Cerebellar nuclear complex (tissue), 1 donor: ENCODE measurements around the gene LPAR3.
A peak's percentile ranks its signal among the peaks of the same experiment; 100 is the strongest.

Experiments
- DNase-seq, 2 experiments: peaks; one replicate each; lab custom pipeline; 2025; lab: John Stamatoyannopoulos, UW

LPAR3 gene

GRCh38 chr1:84827976-84828375 is 65.0 kb downstream of the LPAR3 start:
- no peak for DNase-seq

DNA sequence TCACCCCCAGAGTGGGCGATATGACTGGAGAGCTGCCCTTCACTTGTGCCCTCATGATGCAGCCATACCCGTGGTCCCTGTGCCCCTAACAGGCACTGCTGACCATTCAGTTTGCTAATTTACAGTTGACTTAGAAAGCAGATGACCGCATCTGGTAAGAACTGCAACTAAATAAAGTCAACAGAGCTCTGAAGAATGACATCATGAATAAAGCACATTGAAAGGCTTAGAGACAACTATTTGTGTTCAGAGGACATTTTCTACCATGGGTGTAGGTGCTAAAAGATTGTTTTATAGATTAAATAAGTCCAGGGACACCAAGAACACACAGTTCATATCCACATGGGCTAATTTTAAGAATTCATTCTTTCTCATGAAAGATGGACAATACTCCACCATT is 65.5 kb downstream of the LPAR3 start:
- no peak for DNase-seq

- no peak for DNase-seq
Observed at GRCh38 chr1:84825161-84825560, 67.8 kb downstream of the LPAR3 start.

- DNase-seq = peak in 1 of 2 experiments; percentile 73
Observed at GRCh38 chr1:84823991-84824390, 69.0 kb downstream of the LPAR3 start.

- DNase-seq = no peak
Observed at GRCh38 chr1:84823511-84823910, 69.5 kb downstream of the LPAR3 start.

- DNase-seq = no peak
Observed at GRCh38 chr1:84810343-84810742, 82.7 kb downstream of the LPAR3 start.

GRCh38 chr1:84809023-84809422 is 84.0 kb downstream of the LPAR3 start:
- no peak for DNase-seq

GRCh38 chr1:84803604-84804003 is 89.4 kb downstream of the LPAR3 start:
- no peak for DNase-seq

DNA sequence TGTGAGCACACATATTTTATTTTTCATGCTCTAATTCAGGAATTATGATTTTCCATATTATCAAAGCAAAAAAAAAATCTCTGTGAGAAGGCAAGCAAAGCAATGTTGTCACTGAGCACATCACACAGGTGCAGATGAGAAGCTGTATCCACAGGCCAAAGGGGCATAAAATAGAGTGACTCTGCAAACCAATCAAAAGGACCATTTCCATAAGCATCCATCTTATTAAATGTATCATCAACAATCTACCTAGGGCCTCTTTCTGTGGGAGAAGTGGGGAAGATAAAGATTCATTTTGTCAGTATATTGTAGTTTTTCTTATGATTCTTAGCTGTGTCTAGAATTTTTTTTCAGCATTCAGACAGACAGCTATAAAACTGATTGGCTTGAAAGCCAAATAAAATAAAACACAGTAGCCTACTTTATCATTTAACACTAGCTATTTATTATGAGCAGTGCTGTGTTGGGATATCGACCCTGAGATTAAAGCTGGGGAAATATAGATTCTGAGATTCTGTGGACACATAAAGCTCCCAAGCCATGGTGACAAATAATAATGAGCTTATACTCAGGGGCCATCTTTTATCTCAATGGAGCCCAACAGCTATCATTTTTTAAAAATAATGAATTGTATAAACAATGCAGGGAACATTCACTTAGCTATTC is 90.3 kb downstream of the LPAR3 start:
- no peak for DNase-seq

- no peak for DNase-seq
Observed at GRCh38 chr1:84800090-84801073, 92.6 kb downstream of the LPAR3 start.

DNA sequence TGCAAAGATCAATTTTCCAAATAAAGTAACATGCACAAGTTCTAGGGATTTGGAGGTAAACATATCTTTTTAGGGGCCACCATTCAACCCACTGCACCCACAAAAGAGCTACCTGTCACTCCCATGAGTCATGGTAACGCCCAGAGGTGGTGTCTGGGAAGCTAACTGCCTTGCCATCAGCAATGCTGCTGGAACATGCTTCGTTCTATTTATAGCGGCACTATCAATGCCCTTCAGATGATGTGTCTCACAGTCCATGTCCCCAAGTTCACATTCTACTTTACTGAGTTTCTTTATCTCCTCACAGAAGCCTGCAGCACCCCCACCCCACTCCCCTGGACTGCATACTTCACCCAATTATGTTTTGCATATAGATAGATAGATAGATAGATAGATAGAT is 95.4 kb downstream of the LPAR3 start:
- no peak for DNase-seq

GRCh38 chr1:84795966-84796600 is 96.9 kb downstream of the LPAR3 start:
- DNase-seq = no peak

DNA sequence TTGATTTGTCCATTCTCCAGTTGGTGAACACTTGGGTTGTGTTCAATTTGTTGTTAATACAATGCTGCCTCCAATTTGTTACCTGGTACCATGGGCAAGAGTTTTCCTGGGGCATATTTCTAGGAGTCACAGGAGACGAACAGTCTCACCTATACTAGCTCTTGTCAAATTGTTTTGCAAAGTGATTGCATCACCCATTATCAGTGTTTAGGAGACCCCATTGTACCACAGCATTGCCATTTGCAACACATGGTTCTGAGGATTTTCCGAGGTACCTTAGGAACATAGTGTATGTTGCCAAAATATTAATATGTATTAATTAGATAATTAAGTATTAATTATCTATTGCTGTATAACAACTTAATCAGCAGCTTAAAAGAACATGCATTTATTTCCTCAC is 97.8 kb downstream of the LPAR3 start:
- DNase-seq = no peak

GRCh38 chr1:84792421-84792820 is 100.6 kb downstream of the LPAR3 start:
- DNase-seq = no peak

- no peak for DNase-seq
Observed at GRCh38 chr1:84789014-84789413, 104.0 kb downstream of the LPAR3 start.

DNA sequence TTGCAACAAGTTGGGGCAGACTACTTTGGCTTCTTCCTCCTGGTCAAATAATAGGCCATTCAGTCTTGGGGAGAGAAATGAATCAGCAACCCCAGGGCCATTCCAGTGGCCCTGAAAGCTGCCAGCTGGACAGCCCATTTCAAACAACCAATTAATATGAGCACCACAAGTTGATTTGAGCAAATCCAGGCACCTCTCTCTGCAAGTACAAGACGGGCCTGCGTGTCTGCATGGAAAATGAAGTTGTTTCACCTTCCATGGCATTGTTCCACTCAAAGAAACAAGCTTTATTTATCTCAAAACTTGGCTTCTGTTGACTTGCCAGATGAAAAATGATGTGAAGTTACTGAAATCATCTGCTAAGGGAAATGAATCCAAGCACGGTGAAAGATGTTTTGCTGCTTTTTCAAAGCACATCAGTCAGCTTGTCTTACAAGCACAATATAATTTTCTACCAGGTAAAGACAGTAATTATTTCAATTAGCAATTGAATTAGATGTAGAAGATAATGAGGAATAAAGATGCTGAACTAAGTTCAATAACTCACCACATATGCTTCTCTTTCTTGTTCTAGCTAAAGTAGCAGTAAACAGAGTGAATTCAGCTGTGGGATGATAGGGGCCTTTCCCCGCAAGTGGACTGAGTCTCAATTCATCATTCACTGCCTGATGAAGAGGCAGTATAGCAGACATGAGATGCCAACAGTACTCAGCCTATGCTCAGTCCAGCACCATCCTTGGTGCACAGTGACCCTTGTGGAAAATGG is 107.6 kb downstream of the LPAR3 start:
- no peak for DNase-seq

- no peak for DNase-seq
Observed at GRCh38 chr1:84782881-84783280, 110.1 kb downstream of the LPAR3 start.

DNA sequence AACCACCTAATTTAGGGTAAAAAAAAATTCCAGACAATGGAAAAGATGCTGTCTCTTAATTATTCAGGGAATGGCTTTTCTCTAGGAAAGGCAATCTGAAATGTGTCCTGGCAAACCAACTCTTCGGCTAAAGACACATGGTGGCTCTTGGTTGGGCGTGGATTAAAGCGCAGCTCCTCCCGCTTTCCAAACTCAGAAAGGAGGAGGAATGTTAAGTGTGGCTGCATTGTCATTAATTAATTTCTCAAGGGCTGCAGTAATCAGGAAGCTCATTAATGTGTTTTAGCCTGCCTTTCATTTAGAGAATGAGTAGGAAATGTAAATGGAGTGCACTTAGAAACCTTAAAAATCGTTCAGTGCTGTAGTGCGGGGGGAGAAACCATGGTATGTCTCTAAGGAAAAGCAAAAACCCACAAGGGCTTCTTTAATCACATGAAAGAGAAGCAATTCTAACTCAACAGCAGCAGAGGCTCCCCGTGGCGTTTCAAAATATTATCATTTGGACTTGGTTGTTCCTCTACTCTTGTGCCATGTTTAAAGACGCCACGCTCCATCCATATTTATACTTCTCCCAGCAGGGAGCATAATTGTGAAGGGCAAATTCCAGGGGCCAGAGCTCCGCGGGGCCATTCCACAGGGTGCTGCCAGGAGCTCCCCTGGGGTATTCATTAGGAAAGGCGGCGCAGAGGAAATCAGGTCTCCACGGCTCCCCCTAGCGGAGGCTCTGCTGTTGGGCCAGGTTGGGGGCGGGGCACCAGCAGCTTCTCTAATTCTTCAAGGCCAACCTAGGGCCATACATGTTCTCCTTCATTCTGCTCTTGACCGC is 110.8 kb downstream of the LPAR3 start:
- DNase-seq = no peak

DNA sequence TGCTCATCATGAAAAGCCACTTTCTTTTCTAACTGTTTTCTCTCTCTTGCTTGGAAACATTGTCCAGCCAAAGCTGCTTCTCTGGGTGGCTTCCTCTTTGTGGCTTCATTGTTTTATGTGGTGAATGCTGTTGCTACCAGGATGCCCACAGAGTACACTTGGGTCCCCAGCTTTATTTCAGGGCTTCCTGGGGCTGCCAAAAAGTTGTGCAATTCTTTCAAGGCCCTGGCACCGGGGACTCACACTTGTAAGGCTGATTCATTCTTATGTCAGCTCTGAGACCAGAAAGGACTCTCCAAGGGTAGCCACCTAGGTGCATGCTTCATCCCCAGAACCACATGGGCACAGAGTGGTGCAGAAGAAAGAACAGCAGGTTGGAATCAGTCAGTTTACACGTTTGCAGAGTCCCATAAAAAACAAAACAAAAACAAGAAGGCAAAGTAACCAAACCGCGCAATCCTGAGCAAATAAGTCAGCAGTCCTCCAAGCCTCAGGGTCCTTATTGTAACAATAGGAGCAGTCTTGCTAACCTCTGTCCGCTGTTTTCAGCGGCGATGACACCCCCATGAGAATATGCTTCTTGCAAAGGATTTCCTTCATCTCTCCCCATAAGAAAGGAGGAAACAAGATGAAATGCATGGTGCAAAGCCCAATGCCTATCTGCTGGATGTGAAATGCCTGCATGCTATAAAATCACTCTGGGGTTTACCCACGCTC is 112.8 kb downstream of the LPAR3 start:
- DNase-seq = no peak

GRCh38 chr1:84776639-84777038 is 116.4 kb downstream of the LPAR3 start:
- DNase-seq = no peak
